B cell (primary cell): ENCODE measurements around the gene KRT73. TPM values are rescaled to one million over a fixed set of nuclear protein-coding genes. Genes with fewer than 3 reads are reported as not detected.

Experiments used
- ATAC-seq: fragments of 200-7000 bp; cut with Tn5 transposase; one replicate; pipeline ENCODE4 v1.10.0; 2021; ENCODE audit warnings: low read depth, mild to moderate bottlenecking, moderate number of reproducible peaks, moderate library complexity
- CTCF ChIA-PET: fragments of 350-600 bp; sonication (Branson Sonifier 250); formaldehyde crosslinking; loops from one replicate; lab custom pipeline; 2021; ENCODE audit warnings: antibody characterized with exemption, inconsistent platforms; lab: Charles Lee
- POLR2A ChIA-PET: fragments of 350-600 bp; sonication (Branson Sonifier 250); formaldehyde crosslinking; loops from one replicate; lab custom pipeline; 2021; ENCODE audit warnings: antibody characterized with exemption; lab: Charles Lee
- DNase-seq: peaks from one replicate; pipeline ENCODE4 v3.0.0; 2013
- H2AFZ ChIP-seq: 2 replicates; pipeline ENCODE4 v1.6.1; 2012; ENCODE audit warnings: mild to moderate bottlenecking, low read depth, low read length; ENCODE audit not compliant: insufficient read depth, poor library complexity, severe bottlenecking
- H3K27ac ChIP-seq, 2 donors: 1 replicate in 1 of 2; 2 replicates in 1 of 2; pipeline ENCODE4 v1.5.1; 2012 to 2013; ENCODE audit warnings: low read length in 2 of 2, mild to moderate bottlenecking in 2 of 2, moderate library complexity in 1 of 2
- H3K27me3 ChIP-seq, 4 experiments: fragments of 200-600 bp in 1 of 4; sonication (generic) in 1 of 4; replicated peaks in 1 of 4; 1 replicate in 2 of 4; 2 replicates in 2 of 4; pipeline versions ENCODE4 v1.6.1 to v1.7.0; 2013 to 2016; ENCODE audit warnings: low read length in 3 of 4, mild to moderate bottlenecking in 2 of 4, mixed read lengths in 1 of 4, moderate library complexity in 1 of 4; ENCODE audit not compliant: insufficient read depth in 4 of 4, control insufficient read depth in 3 of 4; ENCODE audit errors: control extremely low read depth in 1 of 4
- H3K36me3 ChIP-seq, 2 experiments: replicated peaks in 1 of 2; 1 replicate in 1 of 2; 2 replicates in 1 of 2; pipeline versions ENCODE4 v1.6.1 to v1.7.1; 2013; ENCODE audit warnings: low read length in 1 of 2; ENCODE audit not compliant: insufficient read depth in 2 of 2, control insufficient read depth in 1 of 2; ENCODE audit errors: control extremely low read depth in 1 of 2, extremely low read depth in 1 of 2
- H3K4me1 ChIP-seq, 2 donors: fragments of 200-600 bp in 1 of 2; sonication (generic) in 1 of 2; 1 replicate in 1 of 2; 2 replicates in 1 of 2; pipeline versions ENCODE4 v1.5.1 to v1.6.1; 2013 to 2017; ENCODE audit warnings: low read length in 2 of 2; ENCODE audit not compliant: control insufficient read depth in 2 of 2, insufficient read depth in 2 of 2
- H3K4me2 ChIP-seq: replicated peaks from 2 replicates; pipeline ENCODE3; 2012; ENCODE audit warnings: mild to moderate bottlenecking, low read depth, low read length; ENCODE audit not compliant: poor library complexity, severe bottlenecking
- H3K4me3 ChIP-seq, 5 experiments: fragments of 200-600 bp in 1 of 5; sonication (generic) in 1 of 5; 1 replicate in 3 of 5; 2 replicates in 2 of 5; pipeline versions ENCODE4 v1.5.1 to v1.7.0; 2011 to 2016; ENCODE audit warnings: low read length in 4 of 5, mild to moderate bottlenecking in 4 of 5, low read depth in 2 of 5, control low read depth in 1 of 5, moderate library complexity in 1 of 5; ENCODE audit not compliant: insufficient read depth in 1 of 5; ENCODE audit errors: control extremely low read depth in 1 of 5, extremely low read depth in 1 of 5
- H3K79me2 ChIP-seq: fragments of 200-600 bp; sonication (generic); one replicate; pipeline ENCODE4 v1.6.0; 2016; ENCODE audit warnings: low read length; ENCODE audit not compliant: control insufficient read depth, insufficient read depth
- H3K9ac ChIP-seq: fragments of 200-600 bp; sonication (generic); 2 replicates; pipeline ENCODE4 v1.6.1; 2017; ENCODE audit warnings: mild to moderate bottlenecking, low read length, moderate library complexity
- H3K9me3 ChIP-seq, 3 donors: one replicate each; pipeline versions ENCODE4 v1.6.1 to v1.7.1; 2013; ENCODE audit warnings: low read length in 2 of 3; ENCODE audit not compliant: control insufficient read depth in 2 of 3, insufficient read depth in 1 of 3; ENCODE audit errors: control extremely low read depth in 1 of 3
- H4K20me1 ChIP-seq: 2 replicates; pipeline ENCODE4 v1.6.0; 2012; ENCODE audit warnings: mild to moderate bottlenecking, low read length; ENCODE audit not compliant: insufficient read depth, control insufficient read depth, poor library complexity, severe bottlenecking
- H3K27ac Mint-ChIP-seq: one replicate; pipeline ENCODE4 v1.8.0; 2021; ENCODE audit warnings: mixed read lengths
- H3K27me3 Mint-ChIP-seq: one replicate; pipeline ENCODE4 v1.8.0; 2021; ENCODE audit warnings: mixed read lengths
- H3K4me1 Mint-ChIP-seq: one replicate; pipeline ENCODE4 v1.8.0; 2021; ENCODE audit warnings: mixed read lengths
- H3K4me3 Mint-ChIP-seq: one replicate; pipeline ENCODE4 v1.8.0; 2021; ENCODE audit warnings: mixed read lengths
- H3K9me3 Mint-ChIP-seq: one replicate; pipeline ENCODE4 v1.8.0; 2022; ENCODE audit warnings: mixed read lengths; ENCODE audit not compliant: insufficient read depth
- CTCF ChIP-seq: fragments of 200-600 bp; IDR thresholded peaks from one replicate; pipeline ENCODE4 v1.8.0; 2022; ENCODE audit warnings: antibody characterized with exemption, mild to moderate bottlenecking
- EZH2 ChIP-seq: IDR thresholded peaks from 2 replicates; pipeline ENCODE4 v1.6.1; 2012; ENCODE audit warnings: borderline replicate concordance, low read depth, mild to moderate bottlenecking, moderate library complexity, low read length; ENCODE audit not compliant: insufficient read depth, poor library complexity, severe bottlenecking
- WGBS: methylation state at CpG from one replicate; pipeline ENCODE4 v1.1.5; 2013; ENCODE audit warnings: missing lambda C conversion rate; ENCODE audit not compliant: insufficient coverage; 5-methylcytosine and 5-hydroxymethylcytosine counted together
- intact Hi-C: fragments of 100-400 bp; cut with micrococcal nuclease; formaldehyde crosslinking; loops from one replicate; pipeline ENCODE4 v1.10.0; 2022
- polyA plus RNA-seq: library from polyadenylated mRNA; depleted of rRNA; stranded (reverse); fragments of >200 nt; gene quantifications from 2 replicates; pipeline ENCODE4 v1.2.3, GENCODE V29; 2012
- total RNA-seq, 2 donors: library from RNA; stranded (reverse); fragments of 120-200 nt in 1 of 2; gene quantifications; 1 replicate in 1 of 2; 2 replicates in 1 of 2; pipeline versions ENCODE4 v1.2.3 to v1.2.4, GENCODE V29; 2013 to 2022

Gene KRT73
- total and polyA plus RNA-seq, 2 donors (not counting 1 experiment from before 2014, with no cell fraction given), result 0.07 TPM; not detected in 1

GRCh38 chr12:52628841-52629240 is 10.5 kb upstream of the KRT73 start:
- Histone ChIP-seq H3K9ac (no peak overlapping the region), H3K4me1 (no peaks in the 10 kb centered on the region), H3K4me3 (no peak overlapping the region), H3K9me3 (no peaks in the 10 kb centered on the region), H3K27ac (no peak overlapping the region), H3K79me2 (no peaks in the 10 kb centered on the region), H2AFZ (no peak overlapping the region), H3K36me3 (no peaks in the 10 kb centered on the region), H4K20me1 (no peaks in the 10 kb centered on the region), H3K27me3 (no peaks in the 10 kb centered on the region), H3K4me2 (no peak overlapping the region)
- CTCF ChIA-PET, result no interaction called here
- no peak overlapping the region for H3K4me3 Mint-ChIP-seq
- DNase-seq (no peak), ATAC-seq (no peak)
- 67% methylated on average over 2 of the region's 2 CpGs for WGBS
- intact Hi-C loops, result no loop called here
- no peak for TF ChIP-seq CTCF
- no peak for TF ChIP-seq EZH2
- H3K27me3 Mint-ChIP-seq, result peaks cover 18% of the 10 kb centered on the region
- no peaks in the 10 kb centered on the region for H3K4me1 Mint-ChIP-seq
- no peaks in the 10 kb centered on the region for H3K9me3 Mint-ChIP-seq
- POLR2A ChIA-PET, result no interaction called here
- no peak overlapping the region for H3K27ac Mint-ChIP-seq

- H3K27ac Mint-ChIP-seq, result no peak overlapping the region
These were observed 9.8 kb upstream of the KRT73 start for GRCh38 chr12:52628111-52628507.

More at GRCh38 chr12:52628111-52628507, 9.8 kb upstream of the KRT73 start:
- no peak for TF ChIP-seq EZH2
- TF ChIP-seq CTCF, result no peak
- Mint-ChIP-seq H3K9me3 (no peaks in the 10 kb centered on the region), H3K4me3 (no peak overlapping the region), H3K4me1 (no peaks in the 10 kb centered on the region), H3K27me3 (peaks cover 16% of the 10 kb centered on the region)
- H2AFZ ChIP-seq, result no peak overlapping the region
- H3K27me3 ChIP-seq, result no peaks in the 10 kb centered on the region
- no peak overlapping the region for H3K4me2 ChIP-seq
- WGBS, result 100% methylated on average over 1 of the region's 4 CpGs
- H4K20me1 ChIP-seq, result no peaks in the 10 kb centered on the region
- H3K4me3 ChIP-seq, result no peak overlapping the region
- no peak overlapping the region for H3K9ac ChIP-seq
- no peaks in the 10 kb centered on the region for H3K36me3 ChIP-seq
- H3K79me2 ChIP-seq, result no peaks in the 10 kb centered on the region
- intact Hi-C loops, result no loop called here
- no peak overlapping the region for H3K27ac ChIP-seq
- ATAC-seq, result no peak
- POLR2A ChIA-PET, result no interaction called here
- DNase-seq, result no peak
- CTCF ChIA-PET, result no interaction called here
- H3K4me1 ChIP-seq, result no peaks in the 10 kb centered on the region
- H3K9me3 ChIP-seq, result no peaks in the 10 kb centered on the region
